GM18517 (cell line): ENCODE measurements around the gene PPEF1.
"Not testable (repeated sequence)": the region's sequence is repeated elsewhere in the genome, so short reads cannot be mapped to it uniquely, and the experiment has no call there.

ENCODE experiments used
- ATAC-seq: cut with Tn5 transposase; IDR thresholded peaks from one replicate; pipeline ENCODE4 v1.9.1; 2021; ENCODE audit warnings: mild to moderate bottlenecking, moderate library complexity; ENCODE audit not compliant: unreplicated experiment

The PPEF1 gene

GRCh38 chrX:18793601-18794089, 86.2 kb downstream of the PPEF1 start:
- ATAC-seq: no peak

GRCh38 chrX:18797141-18797540, 89.7 kb downstream of the PPEF1 start:
- no peak for ATAC-seq

- ATAC-seq: no peak
Measured at GRCh38 chrX:18799911-18800310, 92.5 kb downstream of the PPEF1 start.

- no peak for ATAC-seq
Measured at GRCh38 chrX:18809641-18810040, 102.2 kb downstream of the PPEF1 start.

GRCh38 chrX:18810416-18810815, 103.0 kb downstream of the PPEF1 start:
- no peak for ATAC-seq

GRCh38 chrX:18825375-18825774, 117.9 kb downstream of the PPEF1 start:
- ATAC-seq: no peak

GRCh38 chrX:18828832-18829404, 121.5 kb downstream of the PPEF1 start:
- ATAC-seq: no peak

- no peak for ATAC-seq
Measured at GRCh38 chrX:18833071-18833731, 125.8 kb downstream of the PPEF1 start.

GRCh38 chrX:18847901-18848300, 140.5 kb downstream of the PPEF1 start:
- ATAC-seq: not testable (repeated sequence)

GRCh38 chrX:18855919-18856644, 148.6 kb downstream of the PPEF1 start:
- peak; percentile 92 for ATAC-seq

- ATAC-seq: no peak
Measured at GRCh38 chrX:18856645-18856997, 149.2 kb downstream of the PPEF1 start.

- no peak for ATAC-seq
Measured at GRCh38 chrX:18861511-18861910, 154.1 kb downstream of the PPEF1 start.

GRCh38 chrX:18864390-18864920, 157.0 kb downstream of the PPEF1 start:
- no peak for ATAC-seq

GRCh38 chrX:18871161-18871890, 163.9 kb downstream of the PPEF1 start:
- no peak for ATAC-seq

- ATAC-seq: no peak
Measured at GRCh38 chrX:18871970-18872369, 164.5 kb downstream of the PPEF1 start.

GRCh38 chrX:18872621-18873020, 165.2 kb downstream of the PPEF1 start:
- no peak for ATAC-seq

- ATAC-seq: no peak
Measured at GRCh38 chrX:18873189-18873791, 165.8 kb downstream of the PPEF1 start.

GRCh38 chrX:18873836-18874235, 166.4 kb downstream of the PPEF1 start:
- ATAC-seq: no peak

- no peak for ATAC-seq
Measured at GRCh38 chrX:18874560-18875255, 167.3 kb downstream of the PPEF1 start.

- no peak for ATAC-seq
Measured at GRCh38 chrX:18875256-18875878, 167.9 kb downstream of the PPEF1 start.
